Endothelial cell of umbilical vein (primary cell): Measurements from ENCODE around the gene LMAN2. TPM values are rescaled to one million over a fixed set of nuclear protein-coding genes. Genes with fewer than 3 reads are reported as not detected.

Experiments
- BruUV-seq: library from RNA; stranded (reverse); fragments of 400-500 nt; replicated peaks from 2 replicates; lab custom pipeline; 2021; lab: Mats Ljungman, UMichigan
- CTCF ChIA-PET: fragments of 300-600, 350-600 bp; sonication (Branson Sonifier 250); formaldehyde crosslinking; loops from one replicate; lab custom pipeline; 2021; ENCODE audit warnings: antibody characterized with exemption, inconsistent platforms; lab: Charles Lee
- POLR2A ChIA-PET: fragments of 300-600, 350-600 bp; sonication (Branson Sonifier 250); formaldehyde crosslinking; loops from one replicate; lab custom pipeline; 2021; ENCODE audit warnings: antibody characterized with exemption, inconsistent platforms; lab: Charles Lee
- DNase-seq: peaks from one replicate; pipeline ENCODE4 v3.0.0-alpha.2; 2011; ENCODE audit warnings: low read depth, low spot score
- FAIRE-seq: peaks from 2 replicates; lab custom pipeline; 2011; peaks lifted over from hg19 to GRCh38; lab: Jason Lieb, UNC
- H2AFZ ChIP-seq: 2 replicates; pipeline ENCODE4 v1.6.0; 2012; ENCODE audit warnings: low read depth, low read length, control low read depth, inconsistent platforms
- H3K27ac ChIP-seq: 2 replicates; pipeline ENCODE4 v1.5.1; 2011; ENCODE audit warnings: low read depth, mild to moderate bottlenecking, control low read depth, low read length, moderate library complexity; ENCODE audit not compliant: insufficient read depth
- H3K27me3 ChIP-seq, 2 experiments: 2 replicates each; pipeline versions ENCODE4 v1.6.0 to v1.6.1; 2011; ENCODE audit warnings: low read length in 2 of 2, mixed read lengths in 1 of 2; ENCODE audit not compliant: control insufficient read depth in 2 of 2, insufficient read depth in 2 of 2
- H3K36me3 ChIP-seq, 2 experiments: 2 replicates in 1 of 2; 3 replicates in 1 of 2; pipeline ENCODE4 v1.5.1; 2011; ENCODE audit warnings: low read length in 2 of 2, mild to moderate bottlenecking in 1 of 2, moderate library complexity in 1 of 2; ENCODE audit not compliant: control insufficient read depth in 2 of 2, insufficient read depth in 2 of 2; ENCODE audit errors: extremely low read depth in 1 of 2
- H3K4me1 ChIP-seq: 3 replicates; pipeline ENCODE4 v1.5.1; 2011; ENCODE audit warnings: mild to moderate bottlenecking, low read length; ENCODE audit not compliant: control insufficient read depth, insufficient read depth; ENCODE audit errors: extremely low read depth
- H3K4me2 ChIP-seq: 2 replicates; pipeline ENCODE4 v1.6.1; 2011; ENCODE audit warnings: low read length, control low read depth, mixed read lengths; ENCODE audit not compliant: insufficient read depth
- H3K4me3 ChIP-seq, 3 experiments: fragments of 200-600 bp in 1 of 3; sonication (generic), shearing (Covaris generic) in 1 of 3; replicated peaks in 1 of 3; 2 replicates each; pipeline ENCODE4 v1.5.1; 2011 to 2016; ENCODE audit warnings: control low read depth in 3 of 3, low read length in 3 of 3, mild to moderate bottlenecking in 2 of 3, inconsistent platforms in 1 of 3, low read depth in 1 of 3, moderate library complexity in 1 of 3; ENCODE audit not compliant: insufficient read depth in 1 of 3
- H3K79me2 ChIP-seq: 2 replicates; pipeline ENCODE4 v1.6.0; 2012; ENCODE audit warnings: low read length, inconsistent platforms; ENCODE audit not compliant: control insufficient read depth, insufficient read depth
- H3K9ac ChIP-seq: replicated peaks from 2 replicates; pipeline ENCODE3; 2011; ENCODE audit warnings: low read length, control low read depth; ENCODE audit not compliant: insufficient read depth; ENCODE audit errors: extremely low read depth
- H3K9me1 ChIP-seq: replicated peaks from 3 replicates; pipeline ENCODE4 v1.6.0; 2011; ENCODE audit warnings: mild to moderate bottlenecking, low read length; ENCODE audit not compliant: control insufficient read depth, insufficient read depth; ENCODE audit errors: extremely low read depth
- H3K9me3 ChIP-seq: replicated peaks from 2 replicates; pipeline ENCODE4 v1.5.1; 2012; ENCODE audit warnings: low read length, inconsistent platforms; ENCODE audit not compliant: control insufficient read depth, insufficient read depth
- H4K20me1 ChIP-seq: replicated peaks from 2 replicates; pipeline ENCODE3; 2011; ENCODE audit warnings: mild to moderate bottlenecking, low read length; ENCODE audit not compliant: control insufficient read depth, insufficient read depth; ENCODE audit errors: extremely low read depth
- CTCF ChIP-seq, 2 donors: IDR thresholded peaks; 1 replicate in 1 of 2; 2 replicates in 1 of 2; pipeline ENCODE4 v1.5.1; 2011; ENCODE audit warnings: low read length in 2 of 2, mild to moderate bottlenecking in 2 of 2, moderate library complexity in 2 of 2, control low read depth in 1 of 2, inconsistent platforms in 1 of 2, low read depth in 1 of 2; ENCODE audit not compliant: insufficient read depth in 1 of 2; ENCODE audit errors: extremely low read depth in 1 of 2
- EZH2 ChIP-seq: IDR thresholded peaks from 2 replicates; pipeline ENCODE4 v1.6.1; 2012; ENCODE audit warnings: borderline replicate concordance, low read depth, mild to moderate bottlenecking, moderate library complexity, low read length, inconsistent platforms; ENCODE audit not compliant: severe bottlenecking
- GATA2 ChIP-seq: IDR thresholded peaks from 2 replicates; pipeline ENCODE4 v1.7.0; 2011; ENCODE audit warnings: low read depth, mild to moderate bottlenecking, moderate library complexity, mixed read lengths, low read length; ENCODE audit not compliant: insufficient read length, insufficient read depth
- MAX ChIP-seq: IDR thresholded peaks from 2 replicates; pipeline ENCODE4 v1.6.1; 2011; ENCODE audit not compliant: insufficient read depth, insufficient read length
- MYC ChIP-seq: IDR thresholded peaks from one replicate; pipeline ENCODE4 v1.6.1; 2011; ENCODE audit warnings: mild to moderate bottlenecking, low read depth, low read length
- POLR2A ChIP-seq: IDR thresholded peaks from 2 replicates; pipeline ENCODE4 v1.6.1; 2012; ENCODE audit warnings: low read depth, mild to moderate bottlenecking, control low read depth, low read length
- dilution Hi-C: fragments of 300-500 bp; cut with MboI; formaldehyde crosslinking; loops from one replicate; pipeline ENCODE4 v1.15.0; 2019; ENCODE audit warnings: low sequenced_read_pairs; ENCODE audit not compliant: extremely low pct_ligation_motif_present
- intact Hi-C: fragments of 100-400 bp; cut with micrococcal nuclease; formaldehyde crosslinking; loops from one replicate; pipeline ENCODE4 v1.10.0; 2022
- polyA plus RNA-seq, 4 experiments: library from polyadenylated mRNA; depleted of rRNA in 3 of 4; stranded (reverse) in 3 of 4; unstranded in 1 of 4; fragments of >200 nt; gene quantifications; 2 replicates each; pipeline versions ENCODE4 v1.2.1 to v1.2.3, GENCODE V29; 2011 to 2012; ENCODE audit warnings: missing spikeins in 1 of 4
- total RNA-seq: library from RNA; stranded (reverse); gene quantifications from 2 replicates; pipeline ENCODE4 v1.2.3, GENCODE V29; 2021

The LMAN2 gene
- total and polyA plus RNA-seq, 2 donors (not counting 3 experiments of a cell fraction or from before 2014, with no cell fraction given), result 151 to 370 TPM

- dilution Hi-C loops (no loop called here), intact Hi-C loops (loop anchor here (1.0 to 5.0 kb wide), 6 partner anchors 36 to 278 kb away; partner anchors contain the start of genes GRK6, LMAN2 and PDLIM7)
- FAIRE-seq (peak; percentile 96), DNase-seq (peak; percentile 88)
- BruUV-seq, result no TSS peak
- ChIA-PET CTCF (interaction anchor here (0.6 to 5.7 kb wide), 44 partner anchors 12 to 671 kb away, joined by 3 to 246 read pairs (median 6); partner anchors contain the start of genes DBN1, F12, GRK6 and LMAN2), POLR2A (interaction anchor here (0.5 to 2.7 kb wide), 3 partner anchors 20 to 67 kb away, joined by 3 to 12 read pairs (median 3); no protein-coding TSS in a partner anchor)
- Histone ChIP-seq H3K4me1 (no peaks in the 10 kb centered on the region), H3K27ac (no peak overlapping the region), H3K4me3 (no peak overlapping the region), H3K9me1 (no peaks in the 10 kb centered on the region), H2AFZ (peak overlapping the region; percentile 4), H3K9me3 (no peaks in the 10 kb centered on the region), H3K36me3 (no peaks in the 10 kb centered on the region), H3K27me3 (no peaks in the 10 kb centered on the region), H4K20me1 (no peaks in the 10 kb centered on the region), H3K4me2 (no peak overlapping the region), H3K79me2 (no peaks in the 10 kb centered on the region), H3K9ac (no peak overlapping the region)
- TF ChIP-seq CTCF (IDR thresholded peaks at IDR 0.05; ENCODE audit: extremely low read depth in 1 of 2, insufficient read depth in 1 of 2, low read depth in 1 of 2, low read length in 2 of 2), result peak; percentile 90 to 92
- no peak for TF ChIP-seq EZH2
- peak; percentile 83 for TF ChIP-seq MAX
- peak; percentile 55 for TF ChIP-seq MYC
- TF ChIP-seq GATA2, result no peak
- no peak for TF ChIP-seq POLR2A
Observed at GRCh38 chr5:177390363-177391300, 39.2 kb upstream of the LMAN2 start.
